GM21367 (cell line): ENCODE data around the gene ATP9B.

Source experiments
- ATAC-seq: cut with Tn5 transposase; IDR thresholded peaks from one replicate; pipeline ENCODE4 v1.9.1; 2021; ENCODE audit not compliant: unreplicated experiment

Gene ATP9B, protein sequence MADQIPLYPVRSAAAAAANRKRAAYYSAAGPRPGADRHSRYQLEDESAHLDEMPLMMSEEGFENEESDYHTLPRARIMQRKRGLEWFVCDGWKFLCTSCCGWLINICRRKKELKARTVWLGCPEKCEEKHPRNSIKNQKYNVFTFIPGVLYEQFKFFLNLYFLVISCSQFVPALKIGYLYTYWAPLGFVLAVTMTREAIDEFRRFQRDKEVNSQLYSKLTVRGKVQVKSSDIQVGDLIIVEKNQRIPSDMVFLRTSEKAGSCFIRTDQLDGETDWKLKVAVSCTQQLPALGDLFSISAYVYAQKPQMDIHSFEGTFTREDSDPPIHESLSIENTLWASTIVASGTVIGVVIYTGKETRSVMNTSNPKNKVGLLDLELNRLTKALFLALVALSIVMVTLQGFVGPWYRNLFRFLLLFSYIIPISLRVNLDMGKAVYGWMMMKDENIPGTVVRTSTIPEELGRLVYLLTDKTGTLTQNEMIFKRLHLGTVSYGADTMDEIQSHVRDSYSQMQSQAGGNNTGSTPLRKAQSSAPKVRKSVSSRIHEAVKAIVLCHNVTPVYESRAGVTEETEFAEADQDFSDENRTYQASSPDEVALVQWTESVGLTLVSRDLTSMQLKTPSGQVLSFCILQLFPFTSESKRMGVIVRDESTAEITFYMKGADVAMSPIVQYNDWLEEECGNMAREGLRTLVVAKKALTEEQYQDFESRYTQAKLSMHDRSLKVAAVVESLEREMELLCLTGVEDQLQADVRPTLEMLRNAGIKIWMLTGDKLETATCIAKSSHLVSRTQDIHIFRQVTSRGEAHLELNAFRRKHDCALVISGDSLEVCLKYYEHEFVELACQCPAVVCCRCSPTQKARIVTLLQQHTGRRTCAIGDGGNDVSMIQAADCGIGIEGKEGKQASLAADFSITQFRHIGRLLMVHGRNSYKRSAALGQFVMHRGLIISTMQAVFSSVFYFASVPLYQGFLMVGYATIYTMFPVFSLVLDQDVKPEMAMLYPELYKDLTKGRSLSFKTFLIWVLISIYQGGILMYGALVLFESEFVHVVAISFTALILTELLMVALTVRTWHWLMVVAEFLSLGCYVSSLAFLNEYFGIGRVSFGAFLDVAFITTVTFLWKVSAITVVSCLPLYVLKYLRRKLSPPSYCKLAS

DNA sequence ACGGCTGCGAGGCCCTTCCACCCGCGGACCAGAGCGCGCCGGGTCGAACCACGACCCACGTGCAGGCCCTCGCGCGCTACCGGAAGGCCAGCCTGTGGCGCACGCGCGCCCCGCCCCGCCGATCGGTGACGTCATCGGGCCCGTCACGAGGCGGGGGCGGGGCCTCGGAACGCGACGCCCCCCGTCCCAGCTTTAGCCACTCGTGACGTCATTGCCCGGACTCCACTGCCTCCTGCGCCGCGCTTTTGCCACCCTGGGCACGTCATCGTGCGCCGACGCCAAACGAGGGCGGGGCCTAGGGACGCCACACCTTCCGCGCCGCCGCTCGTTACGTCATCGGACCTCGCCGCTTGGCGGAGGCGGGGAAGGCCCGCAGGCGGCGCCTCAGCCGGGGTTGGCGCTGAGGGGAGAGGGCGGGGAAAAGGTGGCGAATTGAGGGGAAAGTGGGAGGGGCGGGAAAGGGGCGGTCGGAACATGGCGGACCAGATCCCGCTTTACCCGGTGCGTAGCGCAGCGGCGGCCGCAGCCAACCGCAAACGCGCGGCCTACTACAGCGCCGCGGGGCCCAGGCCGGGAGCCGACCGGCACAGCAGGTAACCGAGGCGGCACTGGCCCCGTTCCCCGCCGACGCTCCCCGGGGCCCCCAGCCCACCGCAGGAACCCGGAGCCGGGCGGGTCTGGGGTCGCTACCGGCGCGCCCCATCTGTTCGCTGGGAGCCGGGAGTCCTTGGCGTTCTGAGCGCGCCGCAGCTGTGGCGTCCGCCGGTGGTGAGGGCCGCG lies at the start of gene ATP9B:
Gene ATP9B, plus strand, starts transcription at position 458 of the 780 bp plus-strand sequence. Its CDS starts 17 bp downstream, at position 475.
- ATAC-seq: peak; percentile 88

GRCh38 chr18:79019881-79020280 lies 49.3 kb upstream of the ATP9B start:
- no peak for ATAC-seq

DNA sequence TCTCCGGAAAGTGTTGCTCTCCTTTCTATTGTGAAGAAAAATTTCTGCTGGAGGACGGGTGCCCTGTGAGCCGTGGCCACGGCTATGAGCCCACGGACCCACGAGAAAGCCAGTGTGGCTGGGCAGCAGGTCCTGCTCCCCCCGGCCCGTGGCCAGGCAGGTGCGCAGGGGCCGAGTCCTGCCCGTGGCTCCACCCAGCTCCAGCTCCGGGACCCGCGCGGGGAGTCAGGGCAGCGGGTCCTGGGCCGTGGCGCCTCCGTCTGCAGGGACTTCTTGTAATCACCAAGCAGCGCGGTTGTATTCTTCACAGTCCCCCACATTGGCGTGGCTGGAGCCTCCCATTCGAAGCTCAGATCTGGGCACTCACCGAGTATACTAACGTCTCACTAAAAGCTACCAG lies 46.6 kb upstream of the ATP9B start:
- ATAC-seq: no peak

GRCh38 chr18:79026491-79026890 lies 42.7 kb upstream of the ATP9B start:
- ATAC-seq: no peak

- ATAC-seq: no peak
Observed at GRCh38 chr18:79030680-79031079, 38.5 kb upstream of the ATP9B start.

DNA sequence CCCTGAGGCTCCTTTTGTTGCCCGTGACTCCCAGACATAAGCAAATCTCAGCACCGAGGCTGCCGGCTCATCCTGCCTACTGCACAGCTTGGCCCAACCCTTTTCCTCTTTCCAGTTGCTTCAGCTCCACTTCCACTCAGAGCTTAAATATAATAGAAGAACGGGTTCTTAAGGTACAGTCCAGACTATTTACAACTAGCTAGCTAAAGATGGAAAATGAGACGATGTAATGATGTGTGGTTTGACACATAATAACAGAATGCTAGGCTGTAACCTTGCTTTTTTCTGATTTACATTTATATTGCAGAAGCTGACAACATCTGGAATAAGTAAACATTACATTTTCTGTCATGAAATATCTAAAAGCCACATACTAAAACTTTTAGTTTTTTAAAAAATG lies 26.9 kb upstream of the ATP9B start:
- no peak for ATAC-seq

DNA sequence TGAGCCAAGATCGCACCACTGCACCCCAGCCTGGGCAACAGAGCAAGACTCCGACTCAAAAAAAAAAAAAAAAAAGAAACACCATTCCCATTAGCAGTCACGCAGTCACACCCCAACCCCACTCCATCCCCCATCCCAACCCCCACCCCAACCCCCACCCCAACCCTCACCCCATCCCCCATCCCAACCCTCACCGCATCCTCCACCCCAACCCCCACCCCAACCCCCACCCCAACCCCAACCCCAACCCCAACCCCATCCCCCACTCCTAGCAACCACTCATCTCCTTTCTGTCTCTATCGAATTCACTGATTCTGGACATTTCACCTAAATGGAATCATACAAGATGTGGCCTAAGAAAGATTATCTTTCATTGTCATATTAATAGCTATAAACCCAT lies 25.9 kb upstream of the ATP9B start:
- no peak for ATAC-seq

DNA sequence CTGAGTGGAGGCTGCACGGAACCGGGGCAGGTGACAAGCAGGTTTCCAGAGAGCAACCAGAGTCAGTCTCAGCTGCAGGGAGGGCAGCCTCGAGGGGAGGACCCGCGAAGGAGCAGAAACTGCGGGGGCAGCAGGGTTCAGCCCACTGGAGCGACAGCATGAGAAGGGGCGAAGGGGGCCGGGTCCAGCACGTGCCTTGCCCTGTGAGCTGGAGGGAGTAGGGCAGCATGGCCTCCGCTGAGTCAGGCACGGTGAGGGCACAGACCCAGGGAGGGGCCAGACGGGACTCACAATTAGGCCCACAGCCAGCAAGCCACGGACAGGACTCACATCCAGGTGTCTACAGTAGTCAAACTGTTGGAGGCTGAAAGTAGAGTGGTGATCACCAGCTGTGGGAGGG lies 22.7 kb upstream of the ATP9B start:
- ATAC-seq: no peak

GRCh38 chr18:79047556-79048244 lies 21.5 kb upstream of the ATP9B start:
- ATAC-seq: no peak

DNA sequence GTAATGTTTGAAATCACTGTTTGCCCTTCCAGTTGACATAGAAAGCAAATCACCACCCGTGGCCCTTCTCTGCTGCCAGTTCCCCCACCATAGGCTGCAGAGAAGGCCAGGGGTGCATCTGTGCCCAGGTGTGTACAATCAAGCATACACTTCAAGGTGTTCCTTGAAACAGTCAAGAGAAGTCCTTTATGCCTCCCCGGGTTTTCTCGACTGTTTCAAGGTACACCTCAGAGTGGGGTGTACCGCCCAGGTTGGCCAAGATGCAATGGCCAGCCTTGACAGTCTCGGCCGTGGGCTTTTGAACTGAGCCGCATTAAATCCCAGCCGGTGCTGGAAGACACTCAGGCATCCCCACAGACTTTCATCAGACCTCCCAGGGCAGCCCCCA lies 21.0 kb upstream of the ATP9B start:
- no peak for ATAC-seq

DNA sequence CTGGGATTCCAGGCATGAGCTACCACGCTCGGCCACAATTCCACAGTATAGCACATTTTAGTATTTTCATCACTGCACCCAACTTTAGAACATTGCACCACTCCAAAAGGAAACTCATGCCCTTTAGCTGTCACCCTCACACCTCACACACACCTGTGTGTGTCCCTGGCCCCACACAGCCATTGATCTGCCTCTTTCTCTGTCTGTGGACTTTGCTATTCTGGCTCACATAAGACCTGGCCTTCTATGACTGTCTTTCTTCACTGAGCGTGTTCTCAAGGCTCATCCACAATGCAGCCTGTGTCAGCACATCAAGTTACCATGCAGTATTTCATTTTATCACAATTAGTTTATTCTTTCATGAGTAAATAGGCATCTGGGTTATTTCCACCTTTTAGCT lies 19.7 kb upstream of the ATP9B start:
- ATAC-seq: no peak

DNA sequence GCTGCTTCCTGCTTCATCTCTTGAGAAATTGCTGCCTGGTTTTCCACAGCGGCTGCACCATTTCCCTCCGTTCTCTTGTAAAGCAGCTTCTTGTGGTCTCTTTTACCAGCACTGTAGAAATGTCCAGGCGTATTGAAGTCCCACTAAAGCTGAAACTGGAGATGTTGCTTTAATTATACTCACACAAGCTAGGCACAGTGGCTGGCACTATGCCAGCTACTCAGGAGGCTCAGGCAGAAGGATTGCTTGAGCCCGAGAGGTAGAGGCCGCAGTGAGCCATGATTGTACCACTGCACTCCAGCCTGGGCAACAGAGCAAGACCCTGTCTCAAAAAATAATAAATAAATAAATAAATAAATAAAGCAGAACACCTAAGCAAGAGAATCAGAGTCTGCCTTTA lies 19.2 kb upstream of the ATP9B start:
- ATAC-seq: no peak

DNA sequence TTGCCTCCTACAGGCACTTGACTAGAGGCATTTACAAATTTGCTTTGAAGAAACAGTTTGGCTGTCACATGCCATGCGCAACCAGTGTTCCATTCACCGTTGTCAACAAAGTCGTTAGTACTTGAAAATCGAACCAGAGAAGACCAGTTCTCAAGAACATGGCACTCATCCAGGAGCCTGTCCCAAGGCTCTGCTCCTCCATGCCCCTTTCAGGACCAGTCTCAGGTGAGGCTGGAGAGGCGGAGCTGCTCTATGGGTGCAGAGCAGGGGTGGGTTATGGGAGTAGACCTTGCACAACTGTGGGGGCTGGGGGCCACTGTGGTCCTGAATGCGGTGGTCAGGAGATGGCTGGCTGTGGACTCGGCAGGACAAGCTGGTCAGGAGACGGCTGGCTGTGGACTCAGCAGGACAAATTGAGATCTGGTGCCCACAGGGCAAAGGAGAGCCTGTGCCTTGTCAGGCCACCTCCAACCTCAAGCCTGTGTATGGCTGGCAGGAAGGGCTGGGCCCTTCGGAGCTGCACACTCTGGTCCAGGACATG lies 12.3 kb upstream of the ATP9B start:
- no peak for ATAC-seq

DNA sequence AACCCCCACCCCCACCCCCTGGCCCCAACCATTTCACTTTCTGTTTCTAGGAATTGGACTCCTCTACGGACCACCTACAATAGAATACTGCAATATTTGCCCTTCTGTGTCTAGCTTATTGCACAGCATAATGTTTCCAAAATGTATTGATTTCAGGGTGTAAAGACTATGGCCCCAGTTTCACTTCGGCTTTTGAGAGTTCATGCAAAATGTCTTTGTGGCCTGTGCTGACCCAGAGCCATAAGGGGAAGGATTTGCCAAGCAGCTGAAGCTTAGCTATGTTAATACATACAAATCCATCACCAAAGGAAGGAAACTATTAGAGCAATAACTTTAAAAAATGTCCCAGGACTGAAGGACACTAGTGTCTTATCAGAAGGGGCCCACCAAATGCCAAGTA lies 11.2 kb upstream of the ATP9B start:
- peak; percentile 71 for ATAC-seq

GRCh38 chr18:79062806-79063205 lies 6.4 kb upstream of the ATP9B start:
- no peak for ATAC-seq

GRCh38 chr18:79064228-79064627 lies 5.0 kb upstream of the ATP9B start:
- no peak for ATAC-seq

- no peak for ATAC-seq
Observed at GRCh38 chr18:79065802-79066201, 3.4 kb upstream of the ATP9B start.

DNA sequence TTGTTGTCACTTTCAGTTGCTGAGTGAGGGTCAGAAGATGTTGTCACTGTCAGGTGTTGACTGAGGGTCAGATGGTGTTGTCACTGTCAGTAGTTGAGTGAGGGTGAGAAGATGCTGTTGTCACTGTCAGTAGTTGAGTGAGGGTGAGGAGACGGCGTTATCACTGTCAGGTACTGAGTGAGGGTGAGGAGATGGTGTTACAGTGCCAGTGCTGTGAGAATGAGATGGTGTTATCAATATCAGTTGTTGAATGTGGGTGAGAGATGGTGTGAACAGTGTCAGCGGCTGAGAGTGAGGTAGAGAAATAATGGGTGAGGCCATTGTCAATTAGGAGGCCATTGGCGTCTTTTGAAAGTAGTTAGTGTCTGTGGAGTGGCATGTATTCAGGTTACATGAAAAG lies 1.6 kb upstream of the ATP9B start:
- ATAC-seq: no peak

GRCh38 chr18:79068341-79068936 lies 755 bp upstream of the ATP9B start:
- no peak for ATAC-seq

GRCh38 chr18:79069717-79070151 lies 540 bp downstream of the ATP9B start:
- no peak for ATAC-seq
